Measurements from ENCODE around the gene POF1B. TPM values are rescaled to one million over a fixed set of nuclear protein-coding genes. Genes with fewer than 3 reads are reported as not detected.
A peak's percentile ranks its signal among the peaks of the same experiment; 100 is the strongest.
"Not testable (repeated sequence)": the region's sequence is repeated elsewhere in the genome, so short reads cannot be mapped to it uniquely, and the experiment has no call there.

Gene POF1B
- total RNA-seq, 1 donor from 2014 or later, result 1.0 TPM

DNA sequence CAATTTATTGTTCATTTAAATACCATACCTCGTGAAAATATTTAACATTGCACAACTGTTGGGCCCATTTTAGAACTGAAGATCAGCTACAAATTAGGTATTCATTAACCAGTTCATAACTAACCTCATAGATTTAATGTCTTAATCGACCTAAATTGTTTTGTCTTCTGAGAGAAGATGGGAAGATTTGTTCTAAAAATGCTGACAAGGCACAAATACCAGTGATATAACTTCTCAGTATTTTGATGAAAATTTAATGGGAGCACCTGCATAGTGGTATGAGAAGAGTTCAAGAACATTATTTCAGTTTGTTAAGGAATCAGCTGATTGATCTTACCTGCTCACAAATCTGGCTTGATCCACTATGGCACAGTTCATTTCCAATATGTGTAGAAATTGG lies 33.9 kb downstream of the POF1B start:
- intact Hi-C loops (cut with micrococcal nuclease), result no loop called here
- Mint-ChIP-seq H3K4me1 (no peaks in the 10 kb centered on the region), H3K4me3 (no peak overlapping the region), H3K36me3 (ENCODE audit: low read depth) (no peaks in the 10 kb centered on the region), H3K27ac (no peak overlapping the region), H3K27me3 (no peaks in the 10 kb centered on the region), H3K9me3 (no peaks in the 10 kb centered on the region)
- DNase-seq (no peak), ATAC-seq (ENCODE audit: low read depth) (no peak)
- POLR2A ChIA-PET, result no interaction called here
- TF ChIP-seq, protein P1, sequence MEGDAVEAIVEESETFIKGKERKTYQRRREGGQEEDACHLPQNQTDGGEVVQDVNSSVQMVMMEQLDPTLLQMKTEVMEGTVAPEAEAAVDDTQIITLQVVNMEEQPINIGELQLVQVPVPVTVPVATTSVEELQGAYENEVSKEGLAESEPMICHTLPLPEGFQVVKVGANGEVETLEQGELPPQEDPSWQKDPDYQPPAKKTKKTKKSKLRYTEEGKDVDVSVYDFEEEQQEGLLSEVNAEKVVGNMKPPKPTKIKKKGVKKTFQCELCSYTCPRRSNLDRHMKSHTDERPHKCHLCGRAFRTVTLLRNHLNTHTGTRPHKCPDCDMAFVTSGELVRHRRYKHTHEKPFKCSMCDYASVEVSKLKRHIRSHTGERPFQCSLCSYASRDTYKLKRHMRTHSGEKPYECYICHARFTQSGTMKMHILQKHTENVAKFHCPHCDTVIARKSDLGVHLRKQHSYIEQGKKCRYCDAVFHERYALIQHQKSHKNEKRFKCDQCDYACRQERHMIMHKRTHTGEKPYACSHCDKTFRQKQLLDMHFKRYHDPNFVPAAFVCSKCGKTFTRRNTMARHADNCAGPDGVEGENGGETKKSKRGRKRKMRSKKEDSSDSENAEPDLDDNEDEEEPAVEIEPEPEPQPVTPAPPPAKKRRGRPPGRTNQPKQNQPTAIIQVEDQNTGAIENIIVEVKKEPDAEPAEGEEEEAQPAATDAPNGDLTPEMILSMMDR (IDR thresholded peaks at IDR 0.05), result no peak
- CTCF ChIA-PET, result no interaction called here

DNA sequence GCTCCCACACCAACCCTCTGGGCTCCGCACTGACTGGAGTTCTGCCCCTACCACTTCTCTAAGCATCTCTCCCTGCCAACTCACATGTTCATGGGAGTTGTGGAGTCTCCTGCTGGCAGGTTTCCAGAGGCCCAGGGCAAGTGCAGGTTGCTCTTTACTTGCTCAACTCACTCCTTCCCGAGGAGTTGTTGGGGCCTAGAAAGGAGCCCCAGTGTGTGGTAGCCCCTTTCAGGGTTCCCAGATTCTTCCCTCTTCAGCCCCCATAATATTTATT lies 52.5 kb downstream of the POF1B start:
- POLR2A ChIA-PET, result no interaction called here
- H3K9me3 Mint-ChIP-seq, result no peaks in the 10 kb centered on the region
- H3K4me3 Mint-ChIP-seq, result no peak overlapping the region
- H3K27ac Mint-ChIP-seq, result no peak overlapping the region
- H3K4me1 Mint-ChIP-seq, result no peaks in the 10 kb centered on the region
- TF ChIP-seq, protein P1 (IDR thresholded peaks at IDR 0.05), result no peak
- no peaks in the 10 kb centered on the region for H3K27me3 Mint-ChIP-seq
- DNase-seq (no peak), ATAC-seq (ENCODE audit: low read depth) (no peak)
- CTCF ChIA-PET, result no interaction called here
- intact Hi-C loops (cut with micrococcal nuclease), result no loop called here
- no peaks in the 10 kb centered on the region for H3K36me3 Mint-ChIP-seq (ENCODE audit: low read depth)

DNA sequence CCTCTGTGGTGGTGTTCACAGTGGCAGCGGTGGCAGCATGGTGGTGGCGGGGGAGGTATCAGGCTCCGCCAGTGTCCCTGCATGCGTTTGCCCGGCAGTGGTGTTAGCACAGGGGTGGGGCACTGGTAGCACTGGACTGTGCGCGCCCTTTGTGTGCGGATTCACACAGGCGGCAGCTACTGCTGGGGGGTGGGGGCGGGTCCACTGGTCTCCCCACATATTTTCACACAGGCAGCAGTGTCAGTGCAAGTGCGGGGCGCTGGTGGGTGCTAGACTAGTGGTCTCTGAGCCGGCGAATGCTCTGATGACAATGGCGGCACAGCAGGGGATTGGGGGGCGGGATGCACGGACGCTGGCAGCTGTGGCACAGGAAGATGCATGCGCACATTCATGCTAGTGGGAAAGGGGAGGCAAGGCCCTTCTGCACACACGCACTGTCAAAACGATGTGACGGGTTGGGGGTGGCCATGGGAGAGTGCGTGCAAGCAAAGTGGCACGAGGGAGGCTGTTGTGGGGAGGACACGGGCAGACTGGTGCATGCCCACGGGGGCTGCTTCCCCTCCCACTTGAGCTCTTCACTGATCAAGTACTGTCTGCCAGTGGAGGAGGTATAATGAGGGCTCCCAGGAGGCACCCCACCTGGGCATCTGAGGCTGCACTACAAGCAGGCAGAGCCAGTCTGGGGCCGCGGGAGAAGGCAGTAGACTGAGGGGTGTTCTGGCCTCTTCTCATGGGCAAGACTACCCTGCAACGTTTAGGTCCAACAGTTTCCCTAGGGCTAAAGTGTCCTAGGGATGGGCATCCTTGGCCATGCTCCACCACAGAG lies 53.0 kb downstream of the POF1B start:
- POLR2A ChIA-PET, result no interaction called here
- no peaks in the 10 kb centered on the region for H3K27me3 Mint-ChIP-seq
- no peaks in the 10 kb centered on the region for H3K9me3 Mint-ChIP-seq
- no peak overlapping the region for H3K27ac Mint-ChIP-seq
- TF ChIP-seq, protein P1 (IDR thresholded peaks at IDR 0.05), result no peak
- DNase-seq (no peak), ATAC-seq (ENCODE audit: low read depth) (no peak)
- H3K36me3 Mint-ChIP-seq (ENCODE audit: low read depth), result no peaks in the 10 kb centered on the region
- intact Hi-C loops (cut with micrococcal nuclease), result no loop called here
- no peaks in the 10 kb centered on the region for H3K4me1 Mint-ChIP-seq
- no peak overlapping the region for H3K4me3 Mint-ChIP-seq
- CTCF ChIA-PET, result no interaction called here

DNA sequence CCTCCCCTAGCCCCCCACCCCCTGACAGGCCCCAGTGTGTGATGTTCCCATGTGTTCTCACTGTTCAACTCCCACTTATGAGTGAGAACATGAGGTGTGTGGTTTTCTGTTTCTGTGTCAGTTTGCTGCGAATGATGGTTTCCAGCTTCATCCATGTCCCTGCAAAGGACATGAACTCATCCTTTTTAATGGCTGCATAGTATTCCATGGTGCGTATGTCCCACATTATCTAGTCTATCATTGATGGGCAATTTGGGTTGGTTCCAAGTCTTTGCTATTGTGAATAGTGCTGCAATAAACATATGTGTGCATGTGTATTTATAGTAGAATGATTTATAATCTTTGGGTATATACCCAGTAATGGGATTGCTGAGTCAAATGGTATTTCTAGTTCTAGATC lies 68.1 kb downstream of the POF1B start:
- DNase-seq; H3K4me1 Mint-ChIP-seq; H3K4me3 Mint-ChIP-seq; H3K36me3 Mint-ChIP-seq (ENCODE audit: low read depth); H3K27ac Mint-ChIP-seq; ATAC-seq (ENCODE audit: low read depth); H3K27me3 Mint-ChIP-seq; intact Hi-C loops (cut with micrococcal nuclease); POLR2A ChIA-PET; CTCF ChIA-PET; H3K9me3 Mint-ChIP-seq: not testable (repeated sequence)

DNA sequence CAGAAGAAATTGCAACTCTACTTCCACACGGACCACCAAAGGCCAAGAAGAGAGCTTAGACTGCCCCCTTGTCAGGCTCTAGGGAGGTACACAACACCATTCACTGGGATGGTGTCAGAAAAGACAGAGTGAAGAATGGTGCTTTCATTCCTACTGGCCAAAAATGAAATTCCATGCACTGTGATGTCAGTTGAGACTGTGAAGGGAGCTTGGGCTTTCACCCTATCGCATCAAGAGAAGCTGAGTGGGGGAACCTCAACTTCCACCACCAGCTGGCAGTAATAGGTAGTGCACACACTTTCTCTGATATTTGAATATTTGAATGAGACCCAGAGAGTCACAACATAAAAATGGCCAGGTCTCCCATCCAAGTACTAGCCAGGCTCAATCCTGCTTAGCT lies 69.7 kb downstream of the POF1B start:
- TF ChIP-seq, protein P1 (IDR thresholded peaks at IDR 0.05), result no peak
- DNase-seq, result no peak
- POLR2A ChIA-PET, result no interaction called here
- H3K27me3 Mint-ChIP-seq, result no peaks in the 10 kb centered on the region
- no peak for ATAC-seq (ENCODE audit: low read depth)
- peaks cover 12% of the 10 kb centered on the region for H3K4me1 Mint-ChIP-seq
- intact Hi-C loops (cut with micrococcal nuclease), result no loop called here
- H3K4me3 Mint-ChIP-seq, result no peak overlapping the region
- H3K36me3 Mint-ChIP-seq (ENCODE audit: low read depth), result no peaks in the 10 kb centered on the region
- no peaks in the 10 kb centered on the region for H3K9me3 Mint-ChIP-seq
- no peak overlapping the region for H3K27ac Mint-ChIP-seq
- CTCF ChIA-PET, result no interaction called here

DNA sequence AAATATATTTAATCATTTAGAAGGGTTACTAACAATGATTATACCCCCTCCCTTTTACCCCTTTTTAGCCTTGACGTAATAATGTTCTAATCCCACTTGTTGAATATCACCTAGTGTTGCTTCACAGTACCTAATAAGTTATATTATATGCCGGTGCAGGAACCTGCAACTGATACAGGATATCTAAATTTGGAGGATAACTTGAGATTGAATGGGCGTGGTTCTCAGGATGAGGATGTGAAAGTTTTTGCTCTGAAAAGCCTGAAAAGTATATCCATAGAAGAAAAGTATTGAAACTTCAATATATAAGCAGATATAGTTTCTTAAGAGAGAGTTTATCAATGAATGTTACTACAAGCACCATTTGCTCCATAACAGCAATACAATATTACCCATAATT lies 75.9 kb downstream of the POF1B start:
- no peaks in the 10 kb centered on the region for H3K27me3 Mint-ChIP-seq
- no peaks in the 10 kb centered on the region for H3K36me3 Mint-ChIP-seq (ENCODE audit: low read depth)
- no peak for DNase-seq
- ChIA-PET CTCF (no interaction called here), POLR2A (no interaction called here)
- H3K27ac Mint-ChIP-seq, result no peak overlapping the region
- intact Hi-C loops (cut with micrococcal nuclease), result no loop called here
- peaks cover 24% of the 10 kb centered on the region for H3K4me1 Mint-ChIP-seq
- TF ChIP-seq, protein P1 (IDR thresholded peaks at IDR 0.05), result no peak
- H3K4me3 Mint-ChIP-seq, result peak overlapping the region; percentile 16
- peak; percentile 21 for ATAC-seq (ENCODE audit: low read depth)
- no peaks in the 10 kb centered on the region for H3K9me3 Mint-ChIP-seq
